Kidney (tissue), 14 donors: ENCODE data around the gene MCOLN2. TPM values are rescaled to one million over a fixed set of nuclear protein-coding genes. Genes with fewer than 3 reads are reported as not detected.

Experiments
- DNase-seq, 5 donors: peaks; one replicate each; pipeline ENCODE4 v3.0.0-alpha.2; 2013 to 2020
- FAIRE-seq: peaks from 2 replicates; lab custom pipeline; 2012; peaks lifted over from hg19 to GRCh38; lab: Jason Lieb, UNC
- H3K27ac ChIP-seq, 2 donors: one replicate each; pipeline ENCODE4 v1.7.0; 2013; ENCODE audit warnings: low read depth in 2 of 2, low read length in 2 of 2, inconsistent platforms in 1 of 2
- H3K27me3 ChIP-seq: one replicate; pipeline ENCODE4 v1.7.1; 2013; ENCODE audit warnings: low read length, inconsistent platforms; ENCODE audit not compliant: control insufficient read depth, insufficient read depth
- H3K36me3 ChIP-seq, 3 donors: one replicate each; pipeline versions ENCODE4 v1.7.0 to v1.7.1; 2013; ENCODE audit warnings: low read length in 3 of 3, control low read depth in 1 of 3, inconsistent platforms in 1 of 3; ENCODE audit not compliant: insufficient read depth in 3 of 3, control insufficient read depth in 2 of 3
- H3K4me1 ChIP-seq, 3 donors: one replicate each; pipeline versions ENCODE4 v1.7.0 to v1.7.1; 2013; ENCODE audit warnings: low read length in 3 of 3, inconsistent platforms in 1 of 3, low read depth in 1 of 3; ENCODE audit not compliant: control insufficient read depth in 2 of 3, insufficient read depth in 2 of 3
- H3K4me3 ChIP-seq, 3 donors: one replicate each; pipeline versions ENCODE4 v1.7.0 to v1.8.1; 2013; ENCODE audit warnings: low read length in 3 of 3, control low read depth in 1 of 3, inconsistent platforms in 1 of 3
- H3K9ac ChIP-seq, 3 donors: one replicate each; pipeline versions ENCODE4 v1.7.0 to v1.7.1; 2013; ENCODE audit warnings: low read length in 3 of 3, control low read depth in 1 of 3, inconsistent platforms in 1 of 3
- H3K9me3 ChIP-seq, 3 donors: one replicate each; pipeline versions ENCODE4 v1.7.0 to v1.7.1; 2013; ENCODE audit warnings: low read length in 3 of 3, control low read depth in 1 of 3, inconsistent platforms in 1 of 3; ENCODE audit not compliant: control insufficient read depth in 2 of 3, insufficient read depth in 1 of 3
- intact Hi-C: fragments of 100-400 bp; cut with DNase I; formaldehyde crosslinking; loops from one replicate; pipeline ENCODE4 v1.11.1; 2022
- polyA plus RNA-seq: library from polyadenylated mRNA; stranded (reverse); fragments of 350-450 nt; fragmentation: Illumina TruSeq; extraction: RNeasy Lipid Tissue Mini Kit (QIAGEN cat#74804); gene quantifications from one replicate; pipeline ENCODE4 v1.2.3, GENCODE V29; 2014; ENCODE audit warnings: low read depth, low replicate concordance; ENCODE audit not compliant: insufficient read depth
- total RNA-seq: library from RNA; stranded (reverse); fragmentation: NEBNext Ultra II Directional; extraction: Animal tissue kit (Norgen Biotek cat#: 25700); gene quantifications from one replicate; pipeline ENCODE4 v1.2.1, GENCODE V29; 2021
- TF ChIP-seq, protein P1 (sequence below): IDR thresholded peaks from 3 replicates; pipeline ENCODE4 v1.5.1; 2012; ENCODE audit warnings: mild to moderate bottlenecking, moderate library complexity, borderline replicate concordance; ENCODE audit not compliant: insufficient read depth; ENCODE audit errors: extremely low read depth
- donor health status: control.
- donor health status: control.
- donor health status: control.
- donor health status: control.
- donor health status: control.
- donor health status: DM: yes; HTN: yes; CAD: no.
- donor health status: Normal renal cell carcinoma (clear cell type).

MCOLN2 gene
- total and polyA plus RNA-seq, 2 donors from 2014 or later, result 0.56 to 3.1 TPM

DNA sequence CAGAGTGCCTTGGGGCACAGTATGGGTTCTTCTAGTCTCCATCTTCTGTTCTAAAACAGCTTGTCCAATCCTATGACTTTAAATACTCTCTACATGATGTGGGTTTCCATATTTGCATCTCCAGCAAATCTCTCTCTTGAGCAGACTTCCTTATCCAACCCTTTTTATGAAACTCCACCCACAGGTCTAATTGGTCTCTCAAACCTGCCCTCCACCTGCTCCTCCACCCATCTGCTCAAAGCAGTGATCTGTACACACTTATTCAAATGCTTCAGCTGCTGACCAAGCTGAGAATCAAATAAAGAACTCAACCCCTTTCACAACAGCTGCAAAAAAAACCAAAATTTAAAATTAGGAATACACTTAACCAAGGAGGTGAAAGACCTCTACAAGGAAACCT is 11.5 kb downstream of the MCOLN2 start:
- TF ChIP-seq, protein P1, sequence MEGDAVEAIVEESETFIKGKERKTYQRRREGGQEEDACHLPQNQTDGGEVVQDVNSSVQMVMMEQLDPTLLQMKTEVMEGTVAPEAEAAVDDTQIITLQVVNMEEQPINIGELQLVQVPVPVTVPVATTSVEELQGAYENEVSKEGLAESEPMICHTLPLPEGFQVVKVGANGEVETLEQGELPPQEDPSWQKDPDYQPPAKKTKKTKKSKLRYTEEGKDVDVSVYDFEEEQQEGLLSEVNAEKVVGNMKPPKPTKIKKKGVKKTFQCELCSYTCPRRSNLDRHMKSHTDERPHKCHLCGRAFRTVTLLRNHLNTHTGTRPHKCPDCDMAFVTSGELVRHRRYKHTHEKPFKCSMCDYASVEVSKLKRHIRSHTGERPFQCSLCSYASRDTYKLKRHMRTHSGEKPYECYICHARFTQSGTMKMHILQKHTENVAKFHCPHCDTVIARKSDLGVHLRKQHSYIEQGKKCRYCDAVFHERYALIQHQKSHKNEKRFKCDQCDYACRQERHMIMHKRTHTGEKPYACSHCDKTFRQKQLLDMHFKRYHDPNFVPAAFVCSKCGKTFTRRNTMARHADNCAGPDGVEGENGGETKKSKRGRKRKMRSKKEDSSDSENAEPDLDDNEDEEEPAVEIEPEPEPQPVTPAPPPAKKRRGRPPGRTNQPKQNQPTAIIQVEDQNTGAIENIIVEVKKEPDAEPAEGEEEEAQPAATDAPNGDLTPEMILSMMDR, result no peak
- H3K4me1 ChIP-seq, result no peaks in the 10 kb centered on the region
- no peak overlapping the region for H3K27ac ChIP-seq
- FAIRE-seq, result no peak
- no peak overlapping the region for H3K4me3 ChIP-seq
- no peak overlapping the region for H3K9ac ChIP-seq
- H3K36me3 ChIP-seq, result no peaks in the 10 kb centered on the region
- no peaks in the 10 kb centered on the region for H3K27me3 ChIP-seq
- no peaks in the 10 kb centered on the region for H3K9me3 ChIP-seq
- DNase-seq, result no peak
- intact Hi-C loops, result no loop called here

DNA sequence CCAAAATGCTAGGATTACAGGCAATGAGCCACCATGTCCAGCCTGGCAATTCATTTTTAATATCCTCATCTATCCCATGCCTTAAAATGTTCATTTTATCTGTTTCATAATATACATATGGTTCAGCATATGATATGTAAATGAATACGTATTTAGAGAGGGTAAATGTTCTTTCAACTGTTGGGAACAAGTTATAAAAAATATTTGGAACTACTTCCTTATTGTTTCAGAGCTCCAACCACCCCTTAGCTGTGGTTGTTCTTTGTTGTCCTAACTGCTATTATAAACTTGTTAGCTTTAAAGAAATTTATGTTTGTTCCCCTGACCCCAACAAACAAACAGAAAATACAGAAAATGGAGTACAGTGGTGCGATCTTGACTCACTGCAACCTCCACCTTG is 14.5 kb downstream of the MCOLN2 start:
- Histone ChIP-seq H3K27me3 (no peaks in the 10 kb centered on the region), H3K9ac (no peak overlapping the region), H3K36me3 (no peaks in the 10 kb centered on the region), H3K9me3 (no peaks in the 10 kb centered on the region), H3K27ac (no peak overlapping the region), H3K4me3 (no peak overlapping the region), H3K4me1 (no peaks in the 10 kb centered on the region)
- FAIRE-seq, result no peak
- TF ChIP-seq, protein P1, result no peak
- intact Hi-C loops, result no loop called here
- no peak for DNase-seq

DNA sequence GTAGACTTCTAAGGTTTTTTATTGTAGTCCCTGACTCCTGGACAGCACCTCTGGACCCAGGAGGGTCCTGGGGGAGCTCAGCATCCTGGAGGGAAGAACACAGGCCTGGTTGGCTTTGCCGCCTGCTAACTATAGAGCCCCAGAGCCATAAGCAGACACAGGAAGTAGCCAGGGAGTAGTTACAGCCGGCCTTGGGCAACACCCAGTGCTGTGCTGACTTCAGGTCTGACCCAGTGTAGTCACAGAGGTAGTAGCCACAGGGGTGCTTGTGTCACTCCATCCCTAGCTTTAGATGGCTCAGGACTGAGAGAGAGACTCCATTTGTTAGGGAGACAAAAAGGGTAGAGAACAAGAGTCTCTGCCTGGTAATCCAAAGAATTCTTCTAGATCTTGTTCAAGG is 21.9 kb downstream of the MCOLN2 start:
- intact Hi-C loops, result no loop called here
- H3K4me3 ChIP-seq, result no peak overlapping the region
- no peaks in the 10 kb centered on the region for H3K4me1 ChIP-seq
- no peak overlapping the region for H3K27ac ChIP-seq
- no peak for DNase-seq
- FAIRE-seq, result no peak
- no peaks in the 10 kb centered on the region for H3K36me3 ChIP-seq
- H3K9me3 ChIP-seq, result no peaks in the 10 kb centered on the region
- TF ChIP-seq, protein P1, result no peak
- H3K9ac ChIP-seq, result no peak overlapping the region
- no peaks in the 10 kb centered on the region for H3K27me3 ChIP-seq
